GM19099 (cell line): ENCODE measurements around the gene CYCS.

ENCODE experiments used
- POLR2A ChIP-seq: IDR thresholded peaks from 3 replicates; pipeline ENCODE4 v1.6.1; 2011; ENCODE audit warnings: low read depth; ENCODE audit not compliant: insufficient read length; ENCODE audit errors: extremely low read depth

Gene CYCS

GRCh38 chr7:25093268-25093826, 31.7 kb downstream of the CYCS start:
- no peak for TF ChIP-seq POLR2A

- no peak for TF ChIP-seq POLR2A
Measured at GRCh38 chr7:25091779-25092178, 33.3 kb downstream of the CYCS start.

- TF ChIP-seq POLR2A: no peak
Measured at GRCh38 chr7:25091176-25091575, 33.9 kb downstream of the CYCS start.

GRCh38 chr7:25090374-25090773, 34.7 kb downstream of the CYCS start:
- TF ChIP-seq POLR2A: no peak

- TF ChIP-seq POLR2A: no peak
Measured at GRCh38 chr7:25087855-25088254, 37.2 kb downstream of the CYCS start.

- TF ChIP-seq POLR2A: no peak
Measured at GRCh38 chr7:25084821-25085220, 40.2 kb downstream of the CYCS start.

GRCh38 chr7:25083201-25083600, 41.9 kb downstream of the CYCS start:
- no peak for TF ChIP-seq POLR2A

GRCh38 chr7:25077096-25077495, 48.0 kb downstream of the CYCS start:
- no peak for TF ChIP-seq POLR2A

- TF ChIP-seq POLR2A: no peak
Measured at GRCh38 chr7:25075459-25075858, 49.6 kb downstream of the CYCS start.

- TF ChIP-seq POLR2A: no peak
Measured at GRCh38 chr7:25073451-25073850, 51.6 kb downstream of the CYCS start.
